Measurements from ENCODE around the gene ATF2.

ATF2 gene

GRCh38 chr2:175076272-175076671 is 91.7 kb downstream of the ATF2 start:
- DNase-seq, result no peak

- DNase-seq, result no peak
Observed at GRCh38 chr2:175074478-175074877, 93.5 kb downstream of the ATF2 start.

DNA sequence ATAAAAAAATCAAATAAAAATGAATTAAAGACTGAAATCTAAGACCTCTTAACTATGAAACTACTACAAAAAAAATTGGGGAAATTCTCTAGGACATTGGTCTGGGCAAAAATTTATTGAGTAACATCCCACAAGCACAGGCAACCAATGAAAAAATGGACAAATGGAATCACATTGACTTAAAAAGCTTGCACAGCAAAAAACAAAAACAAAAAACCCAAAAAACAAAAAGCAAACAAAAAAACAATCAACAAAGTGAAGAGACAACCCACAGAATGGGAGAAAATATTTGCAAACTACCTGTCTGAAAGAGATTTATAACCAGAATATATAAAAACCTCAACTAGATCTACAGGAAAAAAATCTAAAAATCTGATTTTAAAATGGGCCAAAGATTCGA is 99.5 kb downstream of the ATF2 start:
- DNase-seq, result no peak

DNA sequence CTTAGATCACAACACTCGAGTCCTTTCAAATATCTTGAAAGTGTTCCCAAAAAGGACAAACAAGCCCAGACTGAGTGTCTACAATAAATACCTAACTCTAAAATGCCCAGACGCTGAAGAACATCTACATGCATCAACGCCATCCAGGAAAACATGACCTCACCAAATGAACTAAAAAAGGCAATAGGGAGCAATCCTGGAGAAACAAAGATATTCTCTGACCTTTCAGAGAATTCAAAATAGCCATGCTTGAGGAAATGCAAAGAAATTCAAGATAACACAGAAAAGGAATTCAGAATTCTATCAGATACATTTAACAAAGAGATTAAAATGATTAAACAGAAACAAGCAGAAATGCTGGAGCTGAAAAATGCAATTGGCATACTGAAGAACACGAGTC is 101.6 kb downstream of the ATF2 start:
- no peak for DNase-seq

GRCh38 chr2:175064797-175065196 is 103.2 kb downstream of the ATF2 start:
- DNase-seq, result no peak

- no peak for DNase-seq
Observed at GRCh38 chr2:175063741-175064140, 104.3 kb downstream of the ATF2 start.

GRCh38 chr2:175062787-175063585 is 105.0 kb downstream of the ATF2 start:
- no peak for DNase-seq

DNA sequence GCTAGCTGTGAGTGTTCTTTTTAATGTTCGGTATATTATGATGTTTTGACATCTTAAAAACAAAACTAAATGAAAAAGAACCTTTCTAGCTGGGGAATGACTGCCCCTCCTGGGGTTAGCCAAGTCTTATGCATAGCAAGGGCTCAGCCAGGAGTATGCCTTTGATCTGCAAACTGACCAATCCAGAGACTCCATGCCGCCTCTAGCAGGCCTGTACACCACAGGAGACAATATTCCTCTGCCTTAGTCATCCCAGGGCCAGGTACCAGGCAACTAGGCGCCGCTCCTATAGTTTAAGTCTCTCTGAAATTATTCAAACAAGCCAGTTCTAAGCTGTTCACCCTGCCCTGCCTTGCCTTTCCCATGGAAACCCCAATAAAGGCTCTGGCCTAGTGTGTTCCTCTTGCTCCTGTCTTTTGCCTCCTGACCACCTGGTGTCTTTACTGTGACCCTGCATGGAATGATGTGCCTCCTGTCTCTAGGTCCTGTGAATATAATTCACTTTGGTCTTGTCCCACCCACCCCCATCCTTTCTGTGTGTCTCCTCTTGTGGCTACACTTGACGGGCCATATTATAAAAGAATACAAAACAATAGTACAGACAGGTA is 110.8 kb downstream of the ATF2 start:
- DNase-seq, result no peak

DNA sequence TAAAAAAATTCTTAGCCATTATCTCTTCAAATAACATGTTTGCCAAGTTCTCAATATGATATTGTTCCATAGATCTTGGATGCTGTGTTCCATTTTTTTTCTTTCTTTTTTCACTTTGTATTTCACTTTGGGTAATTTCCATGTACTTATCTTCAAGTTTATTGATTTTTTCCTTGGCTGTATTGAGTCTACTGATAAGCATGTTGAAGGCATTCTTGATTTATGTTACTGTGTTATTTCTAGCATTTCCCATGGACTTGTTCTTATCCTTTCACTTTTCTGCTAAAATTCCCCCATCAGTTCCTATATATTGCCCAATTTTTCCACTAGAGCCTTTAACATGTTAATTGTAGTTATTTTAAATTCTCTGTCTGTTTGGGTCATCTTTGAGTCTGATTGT is 112.0 kb downstream of the ATF2 start:
- no peak for DNase-seq

DNA sequence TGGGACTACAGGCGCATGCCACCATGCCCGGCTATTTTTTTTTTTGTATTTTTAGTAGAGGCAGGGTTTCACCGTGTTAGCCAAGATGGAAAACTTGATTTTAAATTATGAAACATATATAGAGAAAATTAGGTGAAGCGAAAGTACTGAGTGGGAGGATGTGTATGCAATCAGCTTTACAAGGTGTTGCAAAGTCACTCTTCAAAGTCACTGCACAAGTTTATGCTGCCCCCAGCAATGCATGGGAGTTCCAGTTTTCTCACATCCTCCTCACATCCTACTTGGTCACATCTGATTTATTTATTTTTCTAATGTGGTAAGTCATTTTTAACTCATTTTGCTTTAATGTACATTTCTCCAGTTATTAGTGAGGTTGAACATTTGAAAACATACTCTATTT is 113.7 kb downstream of the ATF2 start:
- no peak for DNase-seq

DNA sequence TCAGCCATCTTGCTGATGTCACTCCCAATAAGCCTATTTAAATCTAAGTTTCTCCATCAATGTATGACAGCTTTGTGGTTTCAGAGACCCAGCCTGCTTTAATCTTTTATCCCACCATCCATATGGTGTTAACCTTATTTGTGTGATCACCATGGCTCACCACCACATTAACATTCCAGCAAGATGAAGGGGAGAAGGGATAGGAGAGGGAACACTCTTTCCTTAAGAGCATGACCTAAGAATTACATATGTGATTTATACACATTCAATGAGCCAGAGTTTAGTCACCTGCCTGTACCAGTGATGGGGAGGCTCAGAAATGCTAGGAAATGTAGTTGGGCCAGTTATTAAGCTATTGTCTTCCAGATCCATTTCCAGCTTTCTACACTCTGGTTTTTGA is 118.3 kb downstream of the ATF2 start:
- no peak for DNase-seq

DNA sequence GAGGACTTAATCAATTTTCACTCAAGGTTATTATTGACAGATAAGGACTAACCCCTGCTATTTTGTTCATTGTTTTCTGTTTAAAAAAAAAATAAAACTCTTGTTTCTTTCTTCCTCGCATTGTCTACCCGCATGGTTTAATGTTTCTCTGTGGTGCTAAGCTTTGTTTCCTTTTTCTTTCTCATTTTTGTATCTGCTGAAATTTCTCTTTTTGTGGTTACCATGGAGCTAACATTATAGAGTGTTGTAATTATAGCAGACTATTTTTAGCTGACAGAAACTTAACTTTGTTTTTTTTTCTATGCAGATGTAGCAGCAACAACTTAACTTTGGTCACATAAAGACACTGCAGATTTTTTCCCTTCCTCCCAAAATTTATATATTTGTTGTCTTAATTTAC is 119.7 kb downstream of the ATF2 start:
- DNase-seq, result no peak

DNA sequence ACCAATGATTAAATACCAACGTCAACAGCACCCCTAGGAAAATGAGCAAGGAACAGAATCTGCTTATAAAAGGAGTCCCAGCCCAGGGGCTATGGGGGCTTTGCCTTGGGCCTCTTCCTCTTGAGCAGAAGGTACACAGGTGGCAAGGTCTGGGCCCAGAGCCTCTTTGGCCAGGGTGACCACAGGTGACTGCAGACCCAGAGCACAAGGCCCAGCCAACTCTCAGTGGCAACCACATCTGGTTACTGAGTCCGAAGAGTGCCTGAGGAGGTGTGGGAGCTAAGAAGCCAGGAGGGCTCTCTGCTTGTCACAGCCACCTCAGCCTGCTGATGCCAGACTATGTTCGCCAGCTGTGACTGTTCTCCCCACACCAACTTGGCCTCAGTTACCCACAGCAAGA is 128.5 kb downstream of the ATF2 start:
- DNase-seq, result no peak

DNA sequence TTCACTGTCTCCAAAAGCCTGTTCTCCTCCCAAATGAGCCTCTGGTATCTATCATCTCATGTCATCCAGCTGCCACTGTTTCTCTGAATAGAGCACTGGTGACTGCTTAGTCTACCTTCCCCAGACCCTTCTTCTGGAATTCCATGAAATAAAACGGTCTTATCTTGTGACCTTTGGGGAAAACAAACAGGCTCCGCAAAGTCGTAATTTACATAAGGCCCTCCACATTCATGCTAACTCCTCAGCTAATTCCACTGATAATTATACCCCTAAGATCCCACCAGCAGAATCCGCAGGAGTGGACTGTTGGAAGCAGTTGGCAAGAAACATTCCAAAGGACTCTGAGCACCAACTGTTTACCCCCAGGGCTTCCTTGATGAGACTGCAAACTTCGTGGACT is 129.0 kb downstream of the ATF2 start:
- DNase-seq, result no peak

- DNase-seq, result no peak
Observed at GRCh38 chr2:175037941-175038340, 130.1 kb downstream of the ATF2 start.

DNA sequence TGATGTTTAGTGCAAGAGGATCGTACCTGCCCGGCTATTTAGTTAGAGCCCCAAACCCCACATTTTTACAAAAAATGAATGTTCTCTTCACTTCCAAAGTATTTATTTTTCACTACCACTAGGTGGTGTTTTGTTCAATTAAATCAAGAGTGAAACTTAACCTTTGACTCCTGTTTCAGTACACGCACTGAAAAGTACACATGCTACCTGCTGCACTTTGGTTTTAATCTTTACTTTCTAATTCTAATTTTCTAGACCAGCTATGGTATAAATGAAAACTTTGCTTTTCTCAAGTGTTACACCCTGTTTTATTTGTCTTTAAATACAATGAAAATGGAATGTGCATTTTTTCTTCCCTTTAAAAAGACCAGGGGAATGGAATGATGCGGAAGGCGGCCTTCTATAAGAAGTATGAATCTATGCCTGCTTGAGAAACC is 131.4 kb downstream of the ATF2 start:
- peak; percentile 9 for DNase-seq

GRCh38 chr2:175035806-175036205 is 132.2 kb downstream of the ATF2 start:
- DNase-seq, result no peak

DNA sequence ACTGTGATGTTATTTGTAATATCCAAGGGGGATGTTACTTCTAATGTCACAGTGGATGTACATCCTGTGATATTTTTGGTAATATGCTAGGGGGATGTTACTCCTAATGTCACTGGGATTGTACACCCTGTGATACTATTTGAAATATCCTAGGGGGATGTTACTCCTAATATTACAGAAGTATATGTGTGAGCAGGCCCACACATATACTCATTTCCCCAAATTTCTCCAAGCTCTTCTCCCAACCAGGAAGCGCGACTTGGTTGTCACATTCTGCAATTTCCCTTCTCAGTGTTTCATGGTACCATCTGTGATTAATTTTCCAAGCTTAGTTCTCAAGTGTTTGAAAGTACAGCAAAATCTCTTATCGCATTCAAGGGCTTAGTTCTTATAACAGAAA is 133.3 kb downstream of the ATF2 start:
- DNase-seq, result no peak

GRCh38 chr2:175030380-175031271 is 137.4 kb downstream of the ATF2 start:
- DNase-seq, result no peak

GRCh38 chr2:175027755-175028154 is 140.2 kb downstream of the ATF2 start:
- DNase-seq, result no peak

DNA sequence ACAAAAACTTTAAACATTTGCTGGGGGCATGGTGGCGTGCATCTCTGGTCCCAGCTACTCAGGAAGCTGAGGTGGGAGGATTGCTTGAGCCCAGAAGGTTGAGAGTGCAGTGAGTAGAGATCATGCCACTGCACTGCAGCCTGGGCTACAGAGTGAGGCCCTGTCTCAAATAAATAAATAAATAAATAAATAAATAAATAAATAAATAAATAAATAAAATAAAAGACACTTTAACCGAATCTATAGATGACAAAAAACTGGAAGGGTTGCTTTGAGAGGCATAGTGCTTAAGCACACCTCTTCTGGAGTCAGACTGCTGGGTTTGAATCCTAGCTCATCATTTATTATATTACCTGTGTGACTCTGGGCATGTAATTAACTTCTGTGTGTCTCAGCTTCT is 141.6 kb downstream of the ATF2 start:
- DNase-seq, result no peak

- no peak for DNase-seq
Observed at GRCh38 chr2:175025946-175026345, 142.1 kb downstream of the ATF2 start.

DNA sequence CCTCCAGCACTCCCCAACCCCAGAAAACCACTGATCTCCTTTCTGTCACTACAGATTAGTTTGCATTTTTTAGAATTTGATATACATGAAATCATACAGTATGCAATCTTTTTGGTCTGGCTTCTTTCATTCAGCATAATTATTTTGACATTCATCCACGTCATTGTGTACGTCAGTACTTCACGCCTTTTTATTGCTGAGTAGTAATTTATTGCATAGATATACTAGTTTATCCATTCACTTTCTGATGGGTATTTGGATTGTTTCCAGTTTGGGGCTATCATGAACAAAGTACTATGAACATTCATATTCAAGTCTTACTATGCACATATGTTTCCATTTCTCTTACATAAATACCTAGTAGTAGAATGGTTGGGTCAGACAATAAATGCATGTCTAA is 142.8 kb downstream of the ATF2 start:
- no peak for DNase-seq

DNA sequence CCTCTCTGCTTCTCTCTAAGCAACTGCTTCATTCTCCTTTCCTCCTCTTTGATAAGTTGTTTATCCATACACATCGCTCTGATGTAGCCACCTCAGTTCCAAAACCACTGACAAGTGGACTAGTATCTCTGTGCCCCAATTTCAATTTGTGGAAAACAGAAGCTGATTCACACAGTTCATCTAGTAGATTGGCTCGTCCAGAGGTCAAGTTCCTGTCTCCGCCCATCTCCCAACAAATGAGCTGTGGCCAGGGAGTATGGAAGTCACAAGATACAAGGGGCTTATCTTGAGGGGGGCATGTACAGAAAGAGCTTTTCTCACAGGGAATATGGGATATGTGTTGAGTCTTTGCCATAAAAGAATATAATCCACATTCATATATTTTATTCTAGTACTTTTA is 145.1 kb downstream of the ATF2 start:
- no peak for DNase-seq

Data from NCI-H2029 treated with DMSO at 0.1 percent for 48 hours (cell line).